ENCODE data around the gene WASHC3. TPM values are rescaled to one million over a fixed set of nuclear protein-coding genes. Genes with fewer than 3 reads are reported as not detected.

The WASHC3 gene
- total and polyA plus RNA-seq, 2 experiments from 2014 or later = 6.6 to 24.6 TPM

DNA sequence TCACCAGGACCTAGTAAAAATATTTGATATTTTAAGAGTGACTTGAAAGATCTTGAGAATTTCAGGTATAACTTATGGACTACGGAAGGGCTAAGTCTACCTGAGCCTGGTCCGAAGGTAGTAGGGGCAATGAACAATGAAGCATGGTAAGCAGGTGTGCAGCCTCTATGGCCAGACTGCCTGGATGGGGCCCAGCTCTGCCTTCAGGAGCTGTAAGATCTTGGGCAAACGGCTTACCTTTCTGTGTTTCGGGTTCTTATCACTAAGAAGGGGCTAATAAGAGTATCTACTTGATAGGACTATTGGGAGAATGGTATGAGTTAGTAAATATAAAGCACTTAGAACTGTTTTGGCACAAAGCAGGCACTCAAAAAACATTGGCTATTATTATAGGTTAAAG lies 19.1 kb upstream of the WASHC3 start:
- Histone ChIP-seq H3K4me2 (no peak overlapping the region), H3K4me3 (no peak overlapping the region), H3F3A (replicated peaks; ENCODE audit: low read depth) (no peaks in the 10 kb centered on the region), H4K20me1 (replicated peaks; ENCODE audit: insufficient read depth) (no peaks in the 10 kb centered on the region; the same call in 1 of the 2 replicates), H3K9me2 (ENCODE audit: insufficient read depth) (no peaks in the 10 kb centered on the region), H3K27me3 (ENCODE audit: insufficient read depth) (no peaks in the 10 kb centered on the region), H3K79me2 (replicated peaks; ENCODE audit: insufficient read depth) (no peaks in the 10 kb centered on the region), H2AFZ (no peak overlapping the region), H3K4me1 (ENCODE audit: insufficient read depth) (no peaks in the 10 kb centered on the region), H3K27ac (ENCODE audit: low read depth) (no peak overlapping the region), H3K36me3 (ENCODE audit: insufficient read depth) (peaks cover 20% of the 10 kb centered on the region)
- Mint-ChIP-seq H3K27ac (no peak overlapping the region), H3K4me1 (no peaks in the 10 kb centered on the region), H3K9me3 (no peaks in the 10 kb centered on the region), H3K27me3 (ENCODE audit: insufficient read depth, low read depth, poor library complexity) (no peaks in the 10 kb centered on the region), H3K4me3 (no peak overlapping the region), H3K36me3 (ENCODE audit: low read depth) (peaks cover 38% of the 10 kb centered on the region)
- no peak for TF ChIP-seq EZH2phosphoT487 (IDR thresholded peaks at IDR 0.05; ENCODE audit: unreplicated experiment)
- no peak for TF ChIP-seq STAT1 (IDR thresholded peaks at IDR 0.05; ENCODE audit: unreplicated experiment)
- TF ChIP-seq CREB1 (CRISPR knock-in tag; IDR thresholded peaks at IDR 0.05; ENCODE audit: low read depth) = no peak
- no peak for TF ChIP-seq NANOG (IDR thresholded peaks at IDR 0.05; ENCODE audit: borderline replicate concordance)
- no peak for TF ChIP-seq EZH2 (IDR thresholded peaks at IDR 0.05; ENCODE audit: low read depth, unreplicated experiment)
- TF ChIP-seq ZNF114 (CRISPR knock-in tag; IDR thresholded peaks at IDR 0.05) = no peak
- TF ChIP-seq, protein P1, sequence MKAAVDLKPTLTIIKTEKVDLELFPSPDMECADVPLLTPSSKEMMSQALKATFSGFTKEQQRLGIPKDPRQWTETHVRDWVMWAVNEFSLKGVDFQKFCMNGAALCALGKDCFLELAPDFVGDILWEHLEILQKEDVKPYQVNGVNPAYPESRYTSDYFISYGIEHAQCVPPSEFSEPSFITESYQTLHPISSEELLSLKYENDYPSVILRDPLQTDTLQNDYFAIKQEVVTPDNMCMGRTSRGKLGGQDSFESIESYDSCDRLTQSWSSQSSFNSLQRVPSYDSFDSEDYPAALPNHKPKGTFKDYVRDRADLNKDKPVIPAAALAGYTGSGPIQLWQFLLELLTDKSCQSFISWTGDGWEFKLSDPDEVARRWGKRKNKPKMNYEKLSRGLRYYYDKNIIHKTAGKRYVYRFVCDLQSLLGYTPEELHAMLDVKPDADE (IDR thresholded peaks at IDR 0.05) = no peak
- no peak for TF ChIP-seq ZNF331 (CRISPR knock-in tag; IDR thresholded peaks at IDR 0.05; ENCODE audit: low read depth)
- no peak for TF ChIP-seq JUNB (IDR thresholded peaks at IDR 0.05; ENCODE audit: unreplicated experiment)
- TF ChIP-seq, protein P2, sequence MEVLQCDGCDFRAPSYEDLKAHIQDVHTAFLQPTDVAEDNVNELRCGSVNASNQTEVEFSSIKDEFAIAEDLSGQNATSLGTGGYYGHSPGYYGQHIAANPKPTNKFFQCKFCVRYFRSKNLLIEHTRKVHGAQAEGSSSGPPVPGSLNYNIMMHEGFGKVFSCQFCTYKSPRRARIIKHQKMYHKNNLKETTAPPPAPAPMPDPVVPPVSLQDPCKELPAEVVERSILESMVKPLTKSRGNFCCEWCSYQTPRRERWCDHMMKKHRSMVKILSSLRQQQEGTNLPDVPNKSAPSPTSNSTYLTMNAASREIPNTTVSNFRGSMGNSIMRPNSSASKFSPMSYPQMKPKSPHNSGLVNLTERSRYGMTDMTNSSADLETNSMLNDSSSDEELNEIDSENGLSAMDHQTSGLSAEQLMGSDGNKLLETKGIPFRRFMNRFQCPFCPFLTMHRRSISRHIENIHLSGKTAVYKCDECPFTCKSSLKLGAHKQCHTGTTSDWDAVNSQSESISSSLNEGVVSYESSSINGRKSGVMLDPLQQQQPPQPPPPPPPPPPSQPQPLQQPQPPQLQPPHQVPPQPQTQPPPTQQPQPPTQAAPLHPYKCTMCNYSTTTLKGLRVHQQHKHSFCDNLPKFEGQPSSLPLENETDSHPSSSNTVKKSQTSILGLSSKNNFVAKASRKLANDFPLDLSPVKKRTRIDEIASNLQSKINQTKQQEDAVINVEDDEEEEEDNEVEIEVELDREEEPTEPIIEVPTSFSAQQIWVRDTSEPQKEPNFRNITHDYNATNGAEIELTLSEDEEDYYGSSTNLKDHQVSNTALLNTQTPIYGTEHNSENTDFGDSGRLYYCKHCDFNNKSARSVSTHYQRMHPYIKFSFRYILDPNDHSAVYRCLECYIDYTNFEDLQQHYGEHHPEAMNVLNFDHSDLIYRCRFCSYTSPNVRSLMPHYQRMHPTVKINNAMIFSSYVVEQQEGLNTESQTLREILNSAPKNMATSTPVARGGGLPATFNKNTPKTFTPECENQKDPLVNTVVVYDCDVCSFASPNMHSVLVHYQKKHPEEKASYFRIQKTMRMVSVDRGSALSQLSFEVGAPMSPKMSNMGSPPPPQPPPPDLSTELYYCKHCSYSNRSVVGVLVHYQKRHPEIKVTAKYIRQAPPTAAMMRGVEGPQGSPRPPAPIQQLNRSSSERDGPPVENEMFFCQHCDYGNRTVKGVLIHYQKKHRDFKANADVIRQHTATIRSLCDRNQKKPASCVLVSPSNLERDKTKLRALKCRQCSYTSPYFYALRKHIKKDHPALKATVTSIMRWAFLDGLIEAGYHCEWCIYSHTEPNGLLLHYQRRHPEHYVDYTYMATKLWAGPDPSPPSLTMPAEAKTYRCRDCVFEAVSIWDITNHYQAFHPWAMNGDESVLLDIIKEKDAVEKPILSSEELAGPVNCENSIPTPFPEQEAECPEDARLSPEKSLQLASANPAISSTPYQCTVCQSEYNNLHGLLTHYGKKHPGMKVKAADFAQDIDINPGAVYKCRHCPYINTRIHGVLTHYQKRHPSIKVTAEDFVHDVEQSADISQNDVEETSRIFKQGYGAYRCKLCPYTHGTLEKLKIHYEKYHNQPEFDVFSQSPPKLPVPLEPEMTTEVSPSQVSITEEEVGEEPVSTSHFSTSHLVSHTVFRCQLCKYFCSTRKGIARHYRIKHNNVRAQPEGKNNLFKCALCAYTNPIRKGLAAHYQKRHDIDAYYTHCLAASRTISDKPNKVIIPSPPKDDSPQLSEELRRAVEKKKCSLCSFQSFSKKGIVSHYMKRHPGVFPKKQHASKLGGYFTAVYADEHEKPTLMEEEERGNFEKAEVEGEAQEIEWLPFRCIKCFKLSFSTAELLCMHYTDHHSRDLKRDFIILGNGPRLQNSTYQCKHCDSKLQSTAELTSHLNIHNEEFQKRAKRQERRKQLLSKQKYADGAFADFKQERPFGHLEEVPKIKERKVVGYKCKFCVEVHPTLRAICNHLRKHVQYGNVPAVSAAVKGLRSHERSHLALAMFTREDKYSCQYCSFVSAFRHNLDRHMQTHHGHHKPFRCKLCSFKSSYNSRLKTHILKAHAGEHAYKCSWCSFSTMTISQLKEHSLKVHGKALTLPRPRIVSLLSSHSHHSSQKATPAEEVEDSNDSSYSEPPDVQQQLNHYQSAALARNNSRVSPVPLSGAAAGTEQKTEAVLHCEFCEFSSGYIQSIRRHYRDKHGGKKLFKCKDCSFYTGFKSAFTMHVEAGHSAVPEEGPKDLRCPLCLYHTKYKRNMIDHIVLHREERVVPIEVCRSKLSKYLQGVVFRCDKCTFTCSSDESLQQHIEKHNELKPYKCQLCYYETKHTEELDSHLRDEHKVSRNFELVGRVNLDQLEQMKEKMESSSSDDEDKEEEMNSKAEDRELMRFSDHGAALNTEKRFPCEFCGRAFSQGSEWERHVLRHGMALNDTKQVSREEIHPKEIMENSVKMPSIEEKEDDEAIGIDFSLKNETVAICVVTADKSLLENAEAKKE (CRISPR knock-in tag; IDR thresholded peaks at IDR 0.05) = no peak
- TF ChIP-seq, protein P3, sequence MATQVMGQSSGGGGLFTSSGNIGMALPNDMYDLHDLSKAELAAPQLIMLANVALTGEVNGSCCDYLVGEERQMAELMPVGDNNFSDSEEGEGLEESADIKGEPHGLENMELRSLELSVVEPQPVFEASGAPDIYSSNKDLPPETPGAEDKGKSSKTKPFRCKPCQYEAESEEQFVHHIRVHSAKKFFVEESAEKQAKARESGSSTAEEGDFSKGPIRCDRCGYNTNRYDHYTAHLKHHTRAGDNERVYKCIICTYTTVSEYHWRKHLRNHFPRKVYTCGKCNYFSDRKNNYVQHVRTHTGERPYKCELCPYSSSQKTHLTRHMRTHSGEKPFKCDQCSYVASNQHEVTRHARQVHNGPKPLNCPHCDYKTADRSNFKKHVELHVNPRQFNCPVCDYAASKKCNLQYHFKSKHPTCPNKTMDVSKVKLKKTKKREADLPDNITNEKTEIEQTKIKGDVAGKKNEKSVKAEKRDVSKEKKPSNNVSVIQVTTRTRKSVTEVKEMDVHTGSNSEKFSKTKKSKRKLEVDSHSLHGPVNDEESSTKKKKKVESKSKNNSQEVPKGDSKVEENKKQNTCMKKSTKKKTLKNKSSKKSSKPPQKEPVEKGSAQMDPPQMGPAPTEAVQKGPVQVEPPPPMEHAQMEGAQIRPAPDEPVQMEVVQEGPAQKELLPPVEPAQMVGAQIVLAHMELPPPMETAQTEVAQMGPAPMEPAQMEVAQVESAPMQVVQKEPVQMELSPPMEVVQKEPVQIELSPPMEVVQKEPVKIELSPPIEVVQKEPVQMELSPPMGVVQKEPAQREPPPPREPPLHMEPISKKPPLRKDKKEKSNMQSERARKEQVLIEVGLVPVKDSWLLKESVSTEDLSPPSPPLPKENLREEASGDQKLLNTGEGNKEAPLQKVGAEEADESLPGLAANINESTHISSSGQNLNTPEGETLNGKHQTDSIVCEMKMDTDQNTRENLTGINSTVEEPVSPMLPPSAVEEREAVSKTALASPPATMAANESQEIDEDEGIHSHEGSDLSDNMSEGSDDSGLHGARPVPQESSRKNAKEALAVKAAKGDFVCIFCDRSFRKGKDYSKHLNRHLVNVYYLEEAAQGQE (IDR thresholded peaks at IDR 0.05; ENCODE audit: unreplicated experiment) = no peak
- TF ChIP-seq POLR2AphosphoS5 (IDR thresholded peaks at IDR 0.05; ENCODE audit: low read depth) = no peak
- TF ChIP-seq, protein P4, sequence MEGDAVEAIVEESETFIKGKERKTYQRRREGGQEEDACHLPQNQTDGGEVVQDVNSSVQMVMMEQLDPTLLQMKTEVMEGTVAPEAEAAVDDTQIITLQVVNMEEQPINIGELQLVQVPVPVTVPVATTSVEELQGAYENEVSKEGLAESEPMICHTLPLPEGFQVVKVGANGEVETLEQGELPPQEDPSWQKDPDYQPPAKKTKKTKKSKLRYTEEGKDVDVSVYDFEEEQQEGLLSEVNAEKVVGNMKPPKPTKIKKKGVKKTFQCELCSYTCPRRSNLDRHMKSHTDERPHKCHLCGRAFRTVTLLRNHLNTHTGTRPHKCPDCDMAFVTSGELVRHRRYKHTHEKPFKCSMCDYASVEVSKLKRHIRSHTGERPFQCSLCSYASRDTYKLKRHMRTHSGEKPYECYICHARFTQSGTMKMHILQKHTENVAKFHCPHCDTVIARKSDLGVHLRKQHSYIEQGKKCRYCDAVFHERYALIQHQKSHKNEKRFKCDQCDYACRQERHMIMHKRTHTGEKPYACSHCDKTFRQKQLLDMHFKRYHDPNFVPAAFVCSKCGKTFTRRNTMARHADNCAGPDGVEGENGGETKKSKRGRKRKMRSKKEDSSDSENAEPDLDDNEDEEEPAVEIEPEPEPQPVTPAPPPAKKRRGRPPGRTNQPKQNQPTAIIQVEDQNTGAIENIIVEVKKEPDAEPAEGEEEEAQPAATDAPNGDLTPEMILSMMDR (conservative IDR thresholded peaks at IDR 0.05; ENCODE audit: low read depth in 2 of 2) = no peak
- DNase-seq (ENCODE audit: low spot score) = no peak
- ATAC-seq = no peak
